HEK293 (cell line): ENCODE data around the gene KCNE1.

Experiments used
- CTCF ChIA-PET: fragments of 350-600 bp; formaldehyde crosslinking; extraction: SDS; loops from one replicate; lab custom pipeline; 2021; ENCODE audit warnings: antibody characterized with exemption; lab: Yijun Ruan, JAX
- POLR2A ChIA-PET: fragments of 300-600 bp; formaldehyde crosslinking; extraction: SDS; loops from one replicate; lab custom pipeline; 2020; ENCODE audit warnings: antibody characterized with exemption, inconsistent platforms; lab: Yijun Ruan, JAX
- H3K27ac ChIP-seq: fragments of 200-500 bp; sonication (Bioruptor generic); 2 replicates; pipeline ENCODE4 v1.5.1; 2014; ENCODE audit warnings: low read depth, low read length, control low read depth, inconsistent platforms; ENCODE audit errors: extremely low read depth
- H3K36me3 ChIP-seq, 2 experiments: fragments of 200-500 bp in 1 of 2; sonication (Bioruptor generic) in 1 of 2; 1 replicate in 1 of 2; 2 replicates in 1 of 2; pipeline ENCODE4 v1.5.1; 2014 to 2017; ENCODE audit warnings: inconsistent platforms in 2 of 2, low read length in 2 of 2; ENCODE audit not compliant: control insufficient read depth in 2 of 2, insufficient read depth in 1 of 2
- H3K4me1 ChIP-seq: fragments of 200-500 bp; sonication (Bioruptor generic); 2 replicates; pipeline ENCODE4 v1.5.1; 2014; ENCODE audit warnings: mild to moderate bottlenecking, low read length, inconsistent platforms; ENCODE audit not compliant: control insufficient read depth, insufficient read depth
- H3K4me3 ChIP-seq: 2 replicates; pipeline ENCODE4 v1.5.1; 2011; ENCODE audit warnings: low read depth, mild to moderate bottlenecking, control low read depth, low read length, moderate library complexity
- H3K9me3 ChIP-seq: fragments of 200-500 bp; sonication (Bioruptor generic); 2 replicates; pipeline ENCODE4 v1.5.1; 2014; ENCODE audit warnings: low read depth, low read length, inconsistent platforms; ENCODE audit not compliant: control insufficient read depth, insufficient read depth
- BCL11B ChIP-seq: fragments of 450-650 bp; formaldehyde crosslinking; IDR thresholded peaks from 2 replicates; pipeline ENCODE4 v1.5.1; 2016; ENCODE audit warnings: low read depth, missing biosample characterization, missing genetic modification characterization
- HOXA7 ChIP-seq: sonication (generic); formaldehyde crosslinking; IDR thresholded peaks from 2 replicates; pipeline ENCODE4 v1.8.1; 2022; ENCODE audit warnings: missing genetic modification reagents, borderline replicate concordance
- HOXC10 ChIP-seq: sonication (generic); formaldehyde crosslinking; IDR thresholded peaks from 2 replicates; pipeline ENCODE4 v1.8.1; 2023; ENCODE audit warnings: mild to moderate bottlenecking, missing genetic modification reagents
- KLF10 ChIP-seq: fragments of 450-650 bp; IDR thresholded peaks from 2 replicates; pipeline ENCODE4 v1.5.1; 2018; ENCODE audit warnings: missing biosample characterization, mild to moderate bottlenecking, missing genetic modification characterization
- MEIS1 ChIP-seq: sonication (generic); formaldehyde crosslinking; IDR thresholded peaks from 2 replicates; pipeline ENCODE4 v1.8.1; 2022; ENCODE audit warnings: missing genetic modification reagents, mild to moderate bottlenecking, borderline replicate concordance
- YY1 ChIP-seq: fragments of 450-650 bp; formaldehyde crosslinking; IDR thresholded peaks from 2 replicates; pipeline ENCODE4 v1.5.1; 2018; ENCODE audit warnings: missing biosample characterization, missing genetic modification characterization
- ZFP37 ChIP-seq: fragments of 450-650 bp; formaldehyde crosslinking; IDR thresholded peaks from 2 replicates; pipeline ENCODE4 v1.5.1; 2016; ENCODE audit warnings: missing biosample characterization, missing genetic modification characterization
- ZFP69B ChIP-seq: fragments of 450-650 bp; formaldehyde crosslinking; IDR thresholded peaks from 2 replicates; pipeline ENCODE4 v1.5.1; 2016; ENCODE audit warnings: missing biosample characterization, missing genetic modification characterization
- ZNF140 ChIP-seq: fragments of 450-650 bp; formaldehyde crosslinking; IDR thresholded peaks from 2 replicates; pipeline ENCODE4 v1.5.1; 2016; ENCODE audit warnings: missing biosample characterization, missing genetic modification characterization
- ZNF169 ChIP-seq: fragments of 450-650 bp; formaldehyde crosslinking; IDR thresholded peaks from 2 replicates; pipeline ENCODE4 v1.5.1; 2016; ENCODE audit warnings: missing biosample characterization, missing genetic modification characterization
- ZNF239 ChIP-seq: fragments of 450-650 bp; formaldehyde crosslinking; IDR thresholded peaks from 2 replicates; pipeline ENCODE4 v1.5.1; 2016; ENCODE audit warnings: missing biosample characterization, missing genetic modification characterization
- ZNF433 ChIP-seq: fragments of 450-650 bp; formaldehyde crosslinking; IDR thresholded peaks from 2 replicates; pipeline ENCODE4 v1.5.1; 2016; ENCODE audit warnings: missing biosample characterization, missing genetic modification characterization, low read depth
- ZNF48 ChIP-seq: fragments of 450-650 bp; formaldehyde crosslinking; IDR thresholded peaks from 2 replicates; pipeline ENCODE4 v1.5.1; 2016; ENCODE audit warnings: missing biosample characterization, missing genetic modification characterization
- ZNF529 ChIP-seq: fragments of 450-650 bp; formaldehyde crosslinking; IDR thresholded peaks from 2 replicates; pipeline ENCODE4 v1.5.1; 2017; ENCODE audit warnings: missing genetic modification characterization, missing biosample characterization; ENCODE audit not compliant: insufficient replicate concordance
- ZNF596 ChIP-seq: fragments of 450-650 bp; IDR thresholded peaks from 2 replicates; pipeline ENCODE4 v1.5.0; 2018; ENCODE audit warnings: missing biosample characterization, mild to moderate bottlenecking, missing genetic modification characterization, moderate library complexity
- ZNF623 ChIP-seq: fragments of 450-650 bp; formaldehyde crosslinking; IDR thresholded peaks from 2 replicates; pipeline ENCODE4 v1.5.1; 2016; ENCODE audit warnings: missing biosample characterization, missing genetic modification characterization
- ZNF658 ChIP-seq: fragments of 450-650 bp; formaldehyde crosslinking; IDR thresholded peaks from 2 replicates; pipeline ENCODE4; 2016; ENCODE audit warnings: missing biosample characterization, missing genetic modification characterization
- ZNF776 ChIP-seq: fragments of 450-650 bp; formaldehyde crosslinking; IDR thresholded peaks from 2 replicates; pipeline ENCODE4 v1.5.0; 2017; ENCODE audit warnings: missing biosample characterization, missing genetic modification characterization, borderline replicate concordance
- ZNF843 ChIP-seq: fragments of 450-650 bp; formaldehyde crosslinking; IDR thresholded peaks from 2 replicates; pipeline ENCODE4 v1.5.1; 2016; ENCODE audit warnings: missing biosample characterization, missing genetic modification characterization
- ZSCAN30 ChIP-seq: fragments of 450-650 bp; IDR thresholded peaks from 2 replicates; pipeline ENCODE4 v1.5.1; 2018; ENCODE audit warnings: missing biosample characterization, mild to moderate bottlenecking, missing genetic modification characterization, moderate library complexity
- ZXDB ChIP-seq: fragments of 450-650 bp; formaldehyde crosslinking; IDR thresholded peaks from 2 replicates; pipeline ENCODE4 v1.5.1; 2016; ENCODE audit warnings: missing biosample characterization, missing genetic modification characterization
- TF ChIP-seq, protein P1 (sequence below): fragments of 450-650 bp; formaldehyde crosslinking; IDR thresholded peaks from 2 replicates; pipeline ENCODE4 v1.5.1; 2016; ENCODE audit warnings: missing biosample characterization, missing genetic modification characterization
- TF ChIP-seq, protein P2 (sequence below): fragments of 450-650 bp; formaldehyde crosslinking; IDR thresholded peaks from 2 replicates; pipeline ENCODE4 v1.5.1; 2016; ENCODE audit warnings: missing biosample characterization, missing genetic modification characterization
- TF ChIP-seq, protein P3 (sequence below): fragments of 450-650 bp; IDR thresholded peaks from 2 replicates; pipeline ENCODE4 v1.5.1; 2018; ENCODE audit warnings: missing biosample characterization, mild to moderate bottlenecking, missing genetic modification characterization
- TF ChIP-seq, protein P4 (sequence below): fragments of 450-650 bp; formaldehyde crosslinking; IDR thresholded peaks from 2 replicates; pipeline ENCODE4 v1.5.1; 2016; ENCODE audit warnings: missing biosample characterization, missing genetic modification characterization

KCNE1 gene

DNA sequence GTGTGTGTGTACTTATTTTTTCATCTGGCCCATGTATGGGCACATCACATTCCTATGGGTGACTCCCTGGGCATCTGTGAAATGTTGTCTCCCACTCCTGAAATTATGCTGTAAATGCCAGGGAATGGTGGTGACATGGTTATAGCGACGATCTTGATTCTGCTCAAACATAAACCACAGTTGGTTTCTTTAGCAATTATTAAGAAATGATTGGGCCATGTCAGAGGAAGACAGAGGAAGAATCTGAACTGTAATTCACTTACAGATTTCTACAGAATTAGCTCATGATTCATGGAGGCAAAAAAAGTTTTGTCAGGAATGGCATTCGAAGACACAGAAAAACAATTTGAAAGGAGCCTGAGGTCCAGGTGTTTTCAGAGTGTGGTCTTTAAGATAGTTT is 25.8 kb upstream of the KCNE1 start:
- H3K36me3 ChIP-seq = no peaks in the 10 kb centered on the region
- CTCF ChIA-PET = interaction anchor here (1.0 to 1.2 kb wide), 2 partner anchors 9 to 65 kb away, joined by 3 read pairs; no protein-coding TSS in a partner anchor
- POLR2A ChIA-PET = no interaction called here
- no peaks in the 10 kb centered on the region for H3K9me3 ChIP-seq
- no peaks in the 10 kb centered on the region for H3K4me1 ChIP-seq
- no peak overlapping the region for H3K4me3 ChIP-seq
- no peak overlapping the region for H3K27ac ChIP-seq
- no peak for TF ChIP-seq BCL11B (tag by site-specific recombination)
- TF ChIP-seq ZNF623 (tag by site-specific recombination) = no peak
- TF ChIP-seq, protein P1, sequence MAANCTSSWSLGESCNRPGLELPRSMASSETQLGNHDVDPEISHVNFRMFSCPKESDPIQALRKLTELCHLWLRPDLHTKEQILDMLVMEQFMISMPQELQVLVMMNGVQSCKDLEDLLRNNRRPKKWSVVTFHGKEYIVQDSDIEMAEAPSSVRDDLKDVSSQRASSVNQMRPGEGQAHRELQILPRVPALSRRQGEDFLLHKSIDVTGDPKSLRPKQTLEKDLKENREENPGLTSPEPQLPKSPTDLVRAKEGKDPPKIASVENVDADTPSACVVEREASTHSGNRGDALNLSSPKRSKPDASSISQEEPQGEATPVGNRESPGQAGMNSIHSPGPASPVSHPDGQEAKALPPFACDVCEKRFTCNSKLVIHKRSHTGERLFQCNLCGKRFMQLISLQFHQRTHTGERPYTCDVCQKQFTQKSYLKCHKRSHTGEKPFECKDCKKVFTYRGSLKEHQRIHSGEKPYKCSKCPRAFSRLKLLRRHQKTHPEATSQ (tag by site-specific recombination) = no peak
- TF ChIP-seq ZNF140 (tag by site-specific recombination) = no peak
- TF ChIP-seq ZNF596 (tag by site-specific recombination) = no peak
- TF ChIP-seq ZSCAN30 (tag by site-specific recombination) = no peak
- TF ChIP-seq, protein P2, sequence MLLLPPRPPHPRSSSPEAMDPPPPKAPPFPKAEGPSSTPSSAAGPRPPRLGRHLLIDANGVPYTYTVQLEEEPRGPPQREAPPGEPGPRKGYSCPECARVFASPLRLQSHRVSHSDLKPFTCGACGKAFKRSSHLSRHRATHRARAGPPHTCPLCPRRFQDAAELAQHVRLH (tag by site-specific recombination) = no peak
- TF ChIP-seq ZNF529 (tag by site-specific recombination) = no peak
- TF ChIP-seq, all 188 proteins: peak for 0

DNA sequence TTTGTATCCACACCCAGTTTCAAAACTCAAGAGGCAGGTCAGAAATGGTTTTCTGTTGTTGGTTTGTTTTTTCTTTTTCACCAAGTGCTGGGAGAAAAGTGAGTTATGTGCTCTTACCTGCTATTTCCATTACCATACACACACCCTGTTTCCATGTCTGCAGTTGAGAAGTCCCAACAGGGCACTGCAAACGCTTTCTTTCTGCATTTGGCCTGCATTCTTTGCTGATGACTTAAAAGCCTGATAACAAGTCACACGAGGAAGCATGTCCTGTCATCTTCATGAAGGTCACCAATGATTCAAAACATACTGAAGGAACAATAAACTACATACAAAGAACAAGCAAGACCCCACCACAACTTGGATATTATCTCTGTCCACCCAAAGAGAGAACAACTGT is 24.8 kb upstream of the KCNE1 start:
- Histone ChIP-seq H3K4me1 (no peaks in the 10 kb centered on the region), H3K4me3 (no peak overlapping the region)
- TF ChIP-seq MEIS1 = no peak
- TF ChIP-seq ZNF239 = no peak
- TF ChIP-seq, protein P3, sequence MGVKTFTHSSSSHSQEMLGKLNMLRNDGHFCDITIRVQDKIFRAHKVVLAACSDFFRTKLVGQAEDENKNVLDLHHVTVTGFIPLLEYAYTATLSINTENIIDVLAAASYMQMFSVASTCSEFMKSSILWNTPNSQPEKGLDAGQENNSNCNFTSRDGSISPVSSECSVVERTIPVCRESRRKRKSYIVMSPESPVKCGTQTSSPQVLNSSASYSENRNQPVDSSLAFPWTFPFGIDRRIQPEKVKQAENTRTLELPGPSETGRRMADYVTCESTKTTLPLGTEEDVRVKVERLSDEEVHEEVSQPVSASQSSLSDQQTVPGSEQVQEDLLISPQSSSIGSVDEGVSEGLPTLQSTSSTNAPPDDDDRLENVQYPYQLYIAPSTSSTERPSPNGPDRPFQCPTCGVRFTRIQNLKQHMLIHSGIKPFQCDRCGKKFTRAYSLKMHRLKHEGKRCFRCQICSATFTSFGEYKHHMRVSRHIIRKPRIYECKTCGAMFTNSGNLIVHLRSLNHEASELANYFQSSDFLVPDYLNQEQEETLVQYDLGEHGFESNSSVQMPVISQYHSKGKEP (tag by site-specific recombination) = no peak
- no peak for TF ChIP-seq ZNF776 (tag by site-specific recombination)
- TF ChIP-seq HOXA7 (CRISPR knock-in tag) = no peak
- no peak for TF ChIP-seq ZNF48 (tag by site-specific recombination)
- no peak for TF ChIP-seq ZFP69B (tag by site-specific recombination)
- TF ChIP-seq HOXC10 = no peak
- TF ChIP-seq, all 188 proteins: peak for 0
- H3K9me3 ChIP-seq = no peaks in the 10 kb centered on the region
- no peaks in the 10 kb centered on the region for H3K36me3 ChIP-seq
- CTCF ChIA-PET = interaction anchor here (0.6 to 1.2 kb wide), 3 partner anchors 26 to 198 kb away, joined by 3 to 4 read pairs (median 3); no protein-coding TSS in a partner anchor
- POLR2A ChIA-PET = no interaction called here
- H3K27ac ChIP-seq = no peak overlapping the region

DNA sequence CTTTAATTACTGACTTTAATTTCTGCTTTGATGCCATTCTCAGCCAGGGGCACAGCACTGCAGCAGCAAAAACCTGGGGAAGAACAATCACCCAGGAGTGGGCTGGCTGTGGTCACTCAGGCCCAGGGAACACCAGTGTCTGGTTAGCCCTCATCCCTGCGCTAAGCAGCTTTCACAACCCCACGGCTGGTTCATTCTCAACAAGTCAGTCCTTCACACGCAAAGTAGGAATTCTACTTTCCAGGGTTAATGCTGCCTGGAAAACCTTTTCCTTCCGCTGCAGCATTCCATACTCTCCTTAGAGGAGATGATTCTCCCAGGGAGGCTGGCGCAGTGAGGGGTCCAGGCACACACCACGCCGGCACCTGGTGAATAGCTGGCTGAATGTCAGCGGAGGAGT is 24.3 kb upstream of the KCNE1 start:
- H3K27ac ChIP-seq = no peak overlapping the region
- CTCF ChIA-PET = interaction anchor here (1.1 kb wide), 1 partner anchor 25 kb away, joined by 4 read pairs; no protein-coding TSS in a partner anchor
- TF ChIP-seq ZNF169 (no peak), ZFP37 (no peak), ZNF658 (tag by site-specific recombination) (no peak), ZNF433 (no peak), ZNF843 (tag by site-specific recombination) (no peak), YY1 (tag by site-specific recombination) (no peak), KLF10 (tag by site-specific recombination) (no peak), ZXDB (tag by site-specific recombination) (no peak)
- TF ChIP-seq, protein P4, sequence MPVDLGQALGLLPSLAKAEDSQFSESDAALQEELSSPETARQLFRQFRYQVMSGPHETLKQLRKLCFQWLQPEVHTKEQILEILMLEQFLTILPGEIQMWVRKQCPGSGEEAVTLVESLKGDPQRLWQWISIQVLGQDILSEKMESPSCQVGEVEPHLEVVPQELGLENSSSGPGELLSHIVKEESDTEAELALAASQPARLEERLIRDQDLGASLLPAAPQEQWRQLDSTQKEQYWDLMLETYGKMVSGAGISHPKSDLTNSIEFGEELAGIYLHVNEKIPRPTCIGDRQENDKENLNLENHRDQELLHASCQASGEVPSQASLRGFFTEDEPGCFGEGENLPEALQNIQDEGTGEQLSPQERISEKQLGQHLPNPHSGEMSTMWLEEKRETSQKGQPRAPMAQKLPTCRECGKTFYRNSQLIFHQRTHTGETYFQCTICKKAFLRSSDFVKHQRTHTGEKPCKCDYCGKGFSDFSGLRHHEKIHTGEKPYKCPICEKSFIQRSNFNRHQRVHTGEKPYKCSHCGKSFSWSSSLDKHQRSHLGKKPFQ (tag by site-specific recombination) = no peak
- TF ChIP-seq, all 188 proteins: peak for 0
- H3K4me3 ChIP-seq = no peak overlapping the region
- POLR2A ChIA-PET = no interaction called here
- no peaks in the 10 kb centered on the region for H3K9me3 ChIP-seq
- H3K36me3 ChIP-seq = no peaks in the 10 kb centered on the region
- no peaks in the 10 kb centered on the region for H3K4me1 ChIP-seq
